Activated naive CD8-positive, alpha-beta T cell treated with anti-CD3 and anti-CD28 coated beads, Interleukin-2, amount 50 U/mL, for 16 hours (primary cell): Measurements from ENCODE around the gene RBP5.
A peak's percentile ranks its signal among the peaks of the same experiment; 100 is the strongest.
"Not testable (repeated sequence)": the region's sequence is repeated elsewhere in the genome, so short reads cannot be mapped to it uniquely, and the experiment has no call there.

Source experiments
- DNase-seq: peaks from one replicate; pipeline ENCODE4 v3.0.0-alpha.2; 2020; ENCODE audit warnings: low read depth, low spot score

RBP5 gene

GRCh38 chr12:7122811-7123769, 5.6 kb downstream of the RBP5 start:
- DNase-seq, result no peak

- no peak for DNase-seq
Measured at GRCh38 chr12:7121324-7121723, 7.4 kb downstream of the RBP5 start.

- DNase-seq, result no peak
Measured at GRCh38 chr12:7120166-7120565, 8.5 kb downstream of the RBP5 start.

GRCh38 chr12:7118881-7119280, 9.8 kb downstream of the RBP5 start:
- no peak for DNase-seq

- DNase-seq, result no peak
Measured at GRCh38 chr12:7117670-7118069, 11.0 kb downstream of the RBP5 start.

GRCh38 chr12:7116916-7117315, 11.8 kb downstream of the RBP5 start:
- no peak for DNase-seq

- DNase-seq, result no peak
Measured at GRCh38 chr12:7116196-7116595, 12.5 kb downstream of the RBP5 start.

- DNase-seq, result no peak
Measured at GRCh38 chr12:7114851-7115250, 13.8 kb downstream of the RBP5 start.

- no peak for DNase-seq
Measured at GRCh38 chr12:7114008-7114407, 14.7 kb downstream of the RBP5 start.

GRCh38 chr12:7113389-7113871, 15.3 kb downstream of the RBP5 start:
- no peak for DNase-seq

GRCh38 chr12:7112041-7112440, 16.6 kb downstream of the RBP5 start:
- no peak for DNase-seq

GRCh38 chr12:7110661-7111060, 18.0 kb downstream of the RBP5 start:
- no peak for DNase-seq

- no peak for DNase-seq
Measured at GRCh38 chr12:7109572-7109920, 19.1 kb downstream of the RBP5 start.

- peak; percentile 65 for DNase-seq
Measured at GRCh38 chr12:7108796-7109571, 19.7 kb downstream of the RBP5 start, which contains the start of gene C1RL. Gene C1RL, minus strand, starts transcription at chr12:7109214. Its CDS starts 34 bp downstream, at chr12:7109180.

- peak; percentile 26 for DNase-seq
Measured at GRCh38 chr12:7108003-7108795, 20.5 kb downstream of the RBP5 start.

- no peak for DNase-seq
Measured at GRCh38 chr12:7107636-7108002, 21.1 kb downstream of the RBP5 start.

GRCh38 chr12:7107181-7107580, 21.5 kb downstream of the RBP5 start:
- DNase-seq, result not testable (repeated sequence)

- DNase-seq, result no peak
Measured at GRCh38 chr12:7106082-7106481, 22.6 kb downstream of the RBP5 start.

- no peak for DNase-seq
Measured at GRCh38 chr12:7103837-7104584, 24.7 kb downstream of the RBP5 start.

GRCh38 chr12:7102582-7102981, 26.1 kb downstream of the RBP5 start:
- no peak for DNase-seq

GRCh38 chr12:7101694-7102131, 27.0 kb downstream of the RBP5 start:
- no peak for DNase-seq
